Lower leg skin (tissue), 4 donors: ENCODE data around the gene RNF215. TPM values are rescaled to one million over a fixed set of nuclear protein-coding genes. Genes with fewer than 3 reads are reported as not detected.

Experiments
- DNase-seq, 2 donors: peaks; one replicate each; pipeline ENCODE4 v3.0.0-alpha.2; 2019; ENCODE audit warnings: low spot score in 2 of 2
- H3K4me3 ChIP-seq: fragments of 200-600 bp; sonication (generic); 2 replicates; pipeline ENCODE4 v1.5.1; 2017; ENCODE audit warnings: mild to moderate bottlenecking, low read depth; ENCODE audit not compliant: poor library complexity, severe bottlenecking
- POLR2A ChIP-seq, 2 donors: fragments of 450-650 bp; IDR thresholded peaks; one replicate each; pipeline ENCODE4 v1.6.1; 2016 to 2017; ENCODE audit warnings: antibody characterized with exemption in 2 of 2, mild to moderate bottlenecking in 1 of 2, moderate library complexity in 1 of 2
- WGBS, 2 donors: methylation state at CpG; one replicate each; pipeline ENCODE4 v1.1.5; 2018; 5-methylcytosine and 5-hydroxymethylcytosine counted together
- intact Hi-C: fragments of 100-400 bp; cut with DNase I; formaldehyde crosslinking; loops from one replicate; pipeline ENCODE4 v1.15.0; 2023; ENCODE audit warnings: low total_unique reads
- total RNA-seq, 4 donors: library from RNA; depleted of rRNA; stranded (reverse); fragments of >200 nt; gene quantifications; one replicate each; pipeline ENCODE4 v1.1.0, GENCODE V29; 2016
- TF ChIP-seq, protein P1 (sequence below), 3 donors: fragments of 450-650 bp; IDR thresholded peaks; one replicate each; pipeline ENCODE4 v1.5.1; 2016; ENCODE audit warnings: antibody characterized with exemption in 3 of 3, mild to moderate bottlenecking in 3 of 3, moderate library complexity in 2 of 3

The RNF215 gene
- total RNA-seq, 4 donors from 2014 or later, result 6.9 to 7.8 (median 7.3) TPM

DNA sequence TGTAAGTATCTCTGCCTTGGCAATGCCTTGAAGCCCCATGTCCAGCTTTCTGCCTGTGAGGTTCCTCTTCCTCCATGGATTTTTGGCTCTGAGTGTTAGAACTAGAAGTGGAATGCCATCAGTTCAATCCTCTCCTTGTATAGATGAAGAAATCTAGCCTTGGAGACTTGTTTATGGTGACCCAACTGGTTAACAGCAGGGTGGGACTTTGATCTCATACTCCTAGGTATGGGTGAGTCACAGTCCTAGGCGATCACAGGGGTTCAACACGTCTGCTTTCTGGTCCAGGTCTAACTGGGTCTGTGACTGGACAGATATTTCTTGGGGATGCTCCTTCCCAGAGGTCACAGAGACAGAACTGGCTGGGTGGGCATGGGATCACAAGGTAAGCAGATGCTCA, 29.2 kb upstream of the RNF215 start:
- H3K4me3 ChIP-seq, result no peak overlapping the region
- 62 to 63% methylated on average over 2 of the region's 2 CpGs for WGBS, 2 donors
- no peak for TF ChIP-seq POLR2A (IDR thresholded peaks at IDR 0.05)
- TF ChIP-seq, protein P1, sequence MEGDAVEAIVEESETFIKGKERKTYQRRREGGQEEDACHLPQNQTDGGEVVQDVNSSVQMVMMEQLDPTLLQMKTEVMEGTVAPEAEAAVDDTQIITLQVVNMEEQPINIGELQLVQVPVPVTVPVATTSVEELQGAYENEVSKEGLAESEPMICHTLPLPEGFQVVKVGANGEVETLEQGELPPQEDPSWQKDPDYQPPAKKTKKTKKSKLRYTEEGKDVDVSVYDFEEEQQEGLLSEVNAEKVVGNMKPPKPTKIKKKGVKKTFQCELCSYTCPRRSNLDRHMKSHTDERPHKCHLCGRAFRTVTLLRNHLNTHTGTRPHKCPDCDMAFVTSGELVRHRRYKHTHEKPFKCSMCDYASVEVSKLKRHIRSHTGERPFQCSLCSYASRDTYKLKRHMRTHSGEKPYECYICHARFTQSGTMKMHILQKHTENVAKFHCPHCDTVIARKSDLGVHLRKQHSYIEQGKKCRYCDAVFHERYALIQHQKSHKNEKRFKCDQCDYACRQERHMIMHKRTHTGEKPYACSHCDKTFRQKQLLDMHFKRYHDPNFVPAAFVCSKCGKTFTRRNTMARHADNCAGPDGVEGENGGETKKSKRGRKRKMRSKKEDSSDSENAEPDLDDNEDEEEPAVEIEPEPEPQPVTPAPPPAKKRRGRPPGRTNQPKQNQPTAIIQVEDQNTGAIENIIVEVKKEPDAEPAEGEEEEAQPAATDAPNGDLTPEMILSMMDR (IDR thresholded peaks at IDR 0.05), result no peak
- no peak for DNase-seq
- intact Hi-C loops, result no loop called here

DNA sequence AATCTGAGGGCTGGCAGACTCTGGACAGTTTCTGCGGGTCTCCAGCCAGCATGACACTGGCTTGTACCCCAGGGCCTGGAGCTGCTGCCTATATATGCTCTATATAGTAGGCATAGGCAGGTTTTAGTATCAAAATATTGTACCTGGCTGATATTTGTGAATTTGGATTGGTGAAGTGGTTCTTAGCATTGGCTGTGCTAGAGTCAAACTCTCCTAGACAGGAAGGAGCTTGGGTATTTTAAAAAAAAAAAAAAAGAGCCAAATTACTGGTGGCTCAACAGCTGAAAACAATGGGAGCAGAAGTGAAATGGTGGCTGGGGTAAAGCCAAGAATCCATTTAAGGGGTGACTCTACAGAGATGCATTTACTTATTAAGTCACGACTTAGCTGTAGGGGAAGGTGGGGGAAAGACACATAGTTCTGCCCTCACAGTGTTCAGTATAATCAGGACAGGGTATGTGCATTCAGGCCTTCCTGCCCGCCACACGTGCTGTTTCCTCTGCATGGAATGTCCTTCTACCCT, 27.4 kb upstream of the RNF215 start:
- whole genome bisulfite sequencing, 2 donors, result 81 to 83% methylated on average over 4 of the region's 4 CpGs
- TF ChIP-seq, protein P1 (IDR thresholded peaks at IDR 0.05), result no peak
- TF ChIP-seq POLR2A (IDR thresholded peaks at IDR 0.05), result no peak

DNA sequence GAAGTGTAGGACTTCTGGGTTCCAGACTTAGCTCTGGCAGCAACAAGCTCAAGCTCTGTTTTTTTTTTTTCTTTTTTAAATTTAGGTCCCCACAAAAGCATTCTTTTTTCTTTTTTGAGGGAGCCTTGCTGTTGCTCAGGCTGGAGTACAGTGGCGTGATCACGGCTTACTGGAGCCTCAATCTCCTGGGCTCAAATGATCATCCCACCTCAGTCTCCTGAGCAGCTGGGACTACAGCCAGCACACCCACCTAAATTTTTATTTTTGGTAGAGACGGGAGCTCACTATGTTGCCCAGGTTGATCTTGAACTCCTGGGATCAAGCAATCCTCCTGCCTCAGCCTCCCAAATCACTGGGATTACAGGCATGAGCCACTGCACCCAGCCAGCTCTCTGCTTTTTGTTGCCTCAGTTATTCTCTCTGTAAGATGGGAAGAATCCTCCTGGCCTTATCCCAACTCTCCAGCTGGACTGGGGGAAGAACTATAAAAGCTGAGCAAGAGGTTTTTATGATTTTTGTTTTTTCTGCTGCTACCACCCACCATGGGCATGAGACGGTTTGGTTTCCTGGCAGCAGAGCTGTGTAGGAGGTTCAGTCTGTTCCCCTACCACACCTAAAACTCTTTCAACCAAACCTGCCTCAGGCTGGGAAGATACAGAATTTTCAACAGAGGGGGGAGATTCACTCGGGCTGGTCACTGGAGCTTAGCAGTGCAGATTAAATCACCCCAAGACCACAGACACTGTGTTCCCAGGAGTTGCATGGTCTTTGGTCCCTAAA, 26.7 kb upstream of the RNF215 start:
- intact Hi-C loops, result no loop called here
- 69 to 72% methylated on average over 5 of the region's 5 CpGs for WGBS, 2 donors

More for the DNA sequence above, 27.4 kb upstream of the RNF215 start:
- no peak overlapping the region for H3K4me3 ChIP-seq
- intact Hi-C loops, result no loop called here
- no peak for DNase-seq

DNA sequence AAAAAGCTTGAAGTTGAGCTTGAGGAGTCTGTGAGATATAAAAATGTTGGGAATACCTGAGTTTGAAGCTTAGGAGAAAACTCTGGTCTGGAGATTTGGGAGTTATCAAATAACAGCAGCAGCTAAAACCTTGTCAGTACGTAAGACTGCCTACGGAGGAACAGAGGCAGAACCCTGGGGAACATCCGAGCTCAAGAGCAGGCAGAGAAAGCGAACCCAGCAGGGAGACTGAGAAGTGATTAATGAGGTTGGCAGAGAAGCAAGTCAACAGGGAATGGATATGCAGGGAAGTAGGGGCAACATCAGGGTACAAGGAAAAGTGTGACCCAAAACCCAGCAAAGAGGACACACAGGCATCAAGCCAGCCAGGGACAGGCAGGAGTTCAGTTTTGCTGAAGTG, 25.8 kb upstream of the RNF215 start:
- intact Hi-C loops, result no loop called here
- 84 to 88% methylated on average over 4 of the region's 4 CpGs for WGBS, 2 donors
- DNase-seq, result no peak
- no peak for TF ChIP-seq POLR2A (IDR thresholded peaks at IDR 0.05)
- TF ChIP-seq, protein P1 (IDR thresholded peaks at IDR 0.05), result no peak
- H3K4me3 ChIP-seq, result no peak overlapping the region

More for the DNA sequence above, 26.7 kb upstream of the RNF215 start:
- no peak for DNase-seq
- TF ChIP-seq, protein P1 (IDR thresholded peaks at IDR 0.05), result no peak
- no peak for TF ChIP-seq POLR2A (IDR thresholded peaks at IDR 0.05)
- H3K4me3 ChIP-seq, result no peak overlapping the region

DNA sequence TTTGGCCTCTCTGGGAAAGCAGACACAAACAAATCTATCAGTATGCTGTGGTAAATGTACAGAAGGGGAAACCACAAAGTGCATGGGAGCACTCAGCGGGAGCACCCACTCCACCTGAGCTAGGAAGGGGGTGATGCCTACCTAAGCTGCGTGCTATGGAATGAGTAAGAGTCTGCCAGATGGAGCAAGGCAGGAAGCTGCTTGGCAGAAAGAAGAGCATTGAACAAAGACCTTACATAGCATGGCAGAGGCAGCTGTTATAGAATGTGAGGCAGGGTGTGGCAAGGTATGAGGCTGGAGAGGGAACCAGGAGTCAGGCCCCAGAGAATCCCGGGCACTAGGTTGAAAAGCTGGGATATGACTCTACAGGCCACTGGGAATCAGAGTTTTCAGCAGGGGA, 24.6 kb upstream of the RNF215 start:
- no peak overlapping the region for H3K4me3 ChIP-seq
- WGBS, 2 donors, result 62 to 67% methylated on average over 3 of the region's 3 CpGs
- TF ChIP-seq, protein P1 (IDR thresholded peaks at IDR 0.05), result no peak
- TF ChIP-seq POLR2A (IDR thresholded peaks at IDR 0.05), result no peak
- intact Hi-C loops, result no loop called here
- DNase-seq, result no peak
